GM19324 (cell line): ENCODE measurements around the gene ATE1.
"Not testable (repeated sequence)": the region's sequence is repeated elsewhere in the genome, so short reads cannot be mapped to it uniquely, and the experiment has no call there.

ENCODE experiments used
- ATAC-seq: cut with Tn5 transposase; IDR thresholded peaks from one replicate; pipeline ENCODE4 v1.9.1; 2021; ENCODE audit warnings: mild to moderate bottlenecking, moderate library complexity; ENCODE audit not compliant: unreplicated experiment, low FRiP score

ATE1 gene

DNA sequence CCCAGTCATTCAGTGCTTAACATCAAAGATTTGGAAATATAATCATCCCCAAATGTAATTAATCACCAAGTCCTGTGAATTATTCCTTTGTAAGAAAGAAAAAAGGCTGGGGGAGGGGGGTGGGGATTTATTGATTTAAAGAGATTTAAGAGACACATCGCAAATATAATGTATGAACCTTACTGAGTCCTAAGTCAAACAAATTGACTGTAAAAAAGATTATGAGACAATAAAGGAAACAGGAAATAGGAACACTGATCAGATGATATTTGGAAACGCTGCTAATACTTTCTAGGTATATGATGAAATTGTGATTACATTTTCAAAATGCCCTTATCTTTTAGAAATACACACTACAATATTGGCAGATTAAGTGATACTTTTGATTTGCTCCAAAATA is 92.5 kb downstream of the ATE1 start:
- ATAC-seq: no peak

- no peak for ATAC-seq
Measured at GRCh38 chr10:121834757-121835156, 93.1 kb downstream of the ATE1 start.

DNA sequence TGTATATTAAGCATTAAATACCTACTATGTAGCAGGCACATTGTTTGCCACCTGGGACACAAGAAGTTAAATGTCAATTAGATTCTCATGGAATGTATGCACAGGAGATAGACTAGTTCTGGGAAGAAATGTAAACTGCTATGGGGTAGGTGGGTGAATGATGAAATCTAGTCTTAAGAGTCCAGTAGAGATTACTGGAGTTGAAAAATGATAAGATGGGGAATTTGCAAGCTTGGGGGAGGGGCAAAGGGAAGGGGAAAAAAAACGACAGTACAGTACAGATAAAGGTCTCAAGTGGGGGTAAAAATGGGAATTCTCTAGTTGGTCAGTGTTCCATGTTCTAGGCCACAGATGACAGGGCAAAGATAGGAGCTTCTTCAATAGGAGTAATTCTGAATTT is 94.4 kb downstream of the ATE1 start:
- no peak for ATAC-seq

DNA sequence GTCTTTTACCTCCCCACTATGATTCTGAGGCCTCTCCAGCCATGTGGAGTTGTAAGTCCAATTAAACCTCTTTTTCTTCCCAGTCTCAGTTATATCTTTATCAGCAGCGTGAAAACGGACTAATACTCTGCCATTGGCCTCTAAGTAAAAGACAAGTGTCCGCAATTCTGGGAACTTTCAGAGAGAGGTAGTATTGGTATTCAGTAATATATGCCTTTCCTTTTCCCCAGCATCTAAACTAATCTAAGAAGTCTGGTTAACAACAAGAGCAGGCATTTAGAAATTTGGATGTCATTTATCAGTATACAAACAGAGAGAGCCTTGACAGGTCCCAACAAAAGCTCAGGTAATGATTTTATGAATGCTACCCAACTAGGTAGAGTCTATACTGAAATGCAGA is 95.2 kb downstream of the ATE1 start:
- ATAC-seq: no peak

DNA sequence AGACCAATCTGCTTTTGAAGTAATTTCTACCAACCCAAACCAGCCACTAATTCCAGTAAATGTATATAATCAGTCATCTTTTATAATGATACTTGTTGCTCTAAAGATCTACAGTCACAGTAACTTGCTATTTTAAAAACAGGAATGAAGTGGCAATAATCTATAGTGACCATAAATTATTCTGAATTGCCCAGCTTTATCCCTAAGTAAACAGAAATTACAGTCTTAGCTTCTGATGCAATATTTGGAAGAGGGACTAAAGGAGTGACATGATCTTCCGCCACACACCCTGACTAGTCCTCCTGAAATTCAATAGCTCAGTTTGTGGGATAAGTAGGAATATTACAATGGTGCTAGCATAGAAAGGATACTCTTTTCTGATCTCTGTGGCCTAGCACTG is 96.1 kb downstream of the ATE1 start:
- ATAC-seq: no peak

GRCh38 chr10:121831237-121831636 is 96.6 kb downstream of the ATE1 start:
- no peak for ATAC-seq

DNA sequence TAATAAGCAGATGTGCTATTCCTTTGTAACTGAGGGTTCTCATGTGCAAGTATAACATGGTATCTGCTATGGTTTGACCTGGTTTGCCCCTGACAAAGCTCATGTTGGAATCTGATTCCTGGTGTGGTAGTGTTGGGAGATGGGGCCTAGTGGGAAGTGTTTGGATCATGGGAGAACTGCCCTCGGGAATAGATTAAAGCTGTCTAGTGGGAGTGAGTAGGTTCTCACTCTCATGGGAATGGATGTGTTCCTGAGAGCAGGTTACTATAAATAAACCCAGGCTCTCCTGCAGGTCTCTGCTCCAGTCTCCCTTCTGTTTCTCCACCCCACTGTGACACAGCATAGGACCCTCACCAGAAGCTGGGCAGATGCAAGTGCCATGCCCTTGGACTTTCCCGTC is 97.7 kb downstream of the ATE1 start:
- no peak for ATAC-seq

- ATAC-seq: no peak
Measured at GRCh38 chr10:121828045-121828444, 99.8 kb downstream of the ATE1 start.

GRCh38 chr10:121826773-121827172 is 101.1 kb downstream of the ATE1 start:
- not testable (repeated sequence) for ATAC-seq

- ATAC-seq: no peak
Measured at GRCh38 chr10:121823993-121824463, 103.8 kb downstream of the ATE1 start.

DNA sequence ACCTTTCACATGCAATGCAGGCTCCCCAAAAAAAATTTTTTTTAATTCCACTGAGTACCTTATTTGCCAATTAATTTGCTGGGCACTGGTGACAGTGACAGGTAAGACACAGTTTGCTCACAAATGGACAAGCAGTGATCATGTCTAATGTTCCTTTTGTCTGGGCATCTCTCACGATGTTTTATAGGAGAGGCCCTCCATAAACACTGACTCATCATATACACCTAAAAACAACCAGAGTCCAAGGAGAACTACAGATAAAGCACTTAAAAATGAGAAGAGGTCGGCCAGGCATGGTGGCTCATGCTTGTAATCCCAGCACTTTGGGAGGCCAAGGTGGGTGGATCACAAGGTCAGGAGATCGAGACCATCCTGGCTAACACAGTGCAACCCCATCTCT is 105.1 kb downstream of the ATE1 start:
- ATAC-seq: no peak

DNA sequence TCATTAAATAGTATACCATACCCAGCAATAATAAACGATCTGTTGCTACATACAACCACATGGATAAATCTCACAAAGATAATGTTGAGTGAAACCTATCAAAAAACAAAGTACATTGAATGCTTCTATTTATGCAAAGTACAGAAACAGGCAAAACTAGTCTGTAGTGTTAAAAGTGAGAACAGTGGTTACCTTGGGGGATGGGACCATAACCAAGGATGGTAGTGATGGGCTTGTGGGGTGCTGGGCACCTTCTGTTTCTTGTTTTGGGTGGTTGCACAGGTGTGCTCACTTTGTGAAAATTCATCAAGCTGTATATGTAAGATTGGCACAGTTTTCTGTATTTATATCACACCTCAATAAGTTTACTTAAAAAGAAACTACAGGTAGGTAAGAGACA is 105.7 kb downstream of the ATE1 start:
- peak; percentile 71 for ATAC-seq

DNA sequence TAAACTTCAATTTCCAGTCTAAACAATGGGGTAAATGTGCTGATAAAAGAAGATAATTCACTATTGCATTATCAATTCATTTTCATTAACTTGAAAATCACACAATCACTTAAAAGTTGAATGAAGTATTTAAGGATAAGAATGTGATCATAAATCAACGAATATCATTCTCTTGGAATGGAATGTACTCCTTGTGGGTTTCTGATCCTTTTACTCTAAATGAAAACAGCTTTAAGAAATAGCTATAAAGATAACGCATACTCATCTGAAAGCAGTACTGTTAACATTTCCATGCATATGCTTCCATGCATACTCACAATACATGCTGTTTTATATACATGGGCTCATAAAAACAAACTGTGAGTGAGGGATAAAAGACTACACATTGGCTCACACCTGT is 108.8 kb downstream of the ATE1 start:
- ATAC-seq: no peak

GRCh38 chr10:121818599-121818998 is 109.2 kb downstream of the ATE1 start:
- ATAC-seq: no peak

DNA sequence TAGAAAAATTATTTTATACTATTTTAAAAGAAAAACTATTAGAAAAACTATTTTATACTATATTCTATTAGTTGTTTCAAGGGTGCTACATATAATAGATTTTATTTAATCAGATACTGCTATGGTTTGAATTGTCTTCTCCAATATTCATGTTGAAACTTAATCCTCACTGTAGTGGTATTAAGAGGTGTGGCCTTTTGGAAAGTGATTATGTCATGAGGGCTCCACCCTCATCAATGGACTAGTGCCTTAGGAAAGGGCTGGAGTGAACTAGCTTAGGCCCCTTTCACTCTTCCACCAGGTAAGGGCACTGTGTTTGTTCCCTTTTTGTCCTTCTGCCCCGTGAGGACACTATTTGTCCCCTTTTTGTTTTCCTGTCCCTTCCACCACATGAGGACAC is 111.6 kb downstream of the ATE1 start:
- ATAC-seq: no peak

GRCh38 chr10:121813857-121814256 is 114.0 kb downstream of the ATE1 start:
- no peak for ATAC-seq

- ATAC-seq: no peak
Measured at GRCh38 chr10:121813211-121813815, 114.5 kb downstream of the ATE1 start.

DNA sequence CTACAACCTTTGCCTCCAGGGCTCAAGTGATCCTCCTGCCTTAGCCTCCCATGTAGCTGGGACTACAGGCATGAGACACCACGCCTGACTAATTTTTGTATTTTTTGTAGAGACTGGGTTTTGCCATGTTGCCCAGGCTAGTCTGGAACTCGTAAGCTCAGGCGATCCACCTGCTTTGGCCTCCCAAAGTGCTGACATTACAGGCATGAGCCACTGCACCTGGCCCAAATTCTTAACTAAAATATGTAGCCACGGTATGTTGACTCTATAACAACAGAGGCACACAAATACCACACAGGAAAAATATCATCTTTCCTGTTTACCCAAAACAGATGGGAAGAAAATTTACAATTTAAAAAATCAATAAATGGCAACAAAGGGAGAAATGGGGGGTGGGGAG is 115.8 kb downstream of the ATE1 start:
- ATAC-seq: no peak

DNA sequence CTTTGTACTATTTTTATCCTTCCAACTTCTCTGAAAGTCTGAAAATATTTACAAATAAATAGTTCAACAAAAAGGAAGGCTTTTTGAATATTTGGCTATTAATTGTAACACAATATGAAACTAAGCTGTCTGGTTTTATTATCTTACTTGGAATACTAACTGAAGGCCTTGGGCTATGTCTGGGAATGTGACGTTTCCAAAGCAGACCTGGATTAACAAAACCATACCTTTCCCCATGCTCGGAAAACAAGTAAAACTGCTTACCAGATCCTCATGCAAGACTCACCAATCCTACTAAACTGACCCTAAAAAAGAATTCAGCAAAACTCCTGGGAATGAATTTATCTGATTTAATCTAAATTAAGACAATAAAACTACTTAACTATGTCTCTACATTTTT is 116.4 kb downstream of the ATE1 start:
- ATAC-seq: no peak

DNA sequence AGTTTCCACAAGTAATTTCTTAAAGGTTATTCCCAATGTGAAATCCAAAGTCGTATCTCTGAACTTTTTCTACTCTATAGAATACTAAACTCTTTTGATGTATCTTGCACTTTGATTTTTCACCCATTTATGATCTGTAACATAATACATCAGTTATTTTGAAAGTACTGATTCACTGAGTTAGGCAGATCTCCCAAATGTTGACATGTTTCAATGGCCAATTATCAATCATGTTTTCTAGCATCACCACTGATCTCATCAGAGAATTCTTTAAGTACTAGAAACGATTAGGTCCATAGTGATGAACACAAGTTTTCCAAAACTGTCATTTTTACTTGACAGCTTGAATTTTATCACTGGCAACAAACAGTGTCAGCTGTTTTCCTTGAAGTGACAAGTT is 119.0 kb downstream of the ATE1 start:
- no peak for ATAC-seq

GRCh38 chr10:121804460-121804859 is 123.4 kb downstream of the ATE1 start:
- ATAC-seq: no peak

DNA sequence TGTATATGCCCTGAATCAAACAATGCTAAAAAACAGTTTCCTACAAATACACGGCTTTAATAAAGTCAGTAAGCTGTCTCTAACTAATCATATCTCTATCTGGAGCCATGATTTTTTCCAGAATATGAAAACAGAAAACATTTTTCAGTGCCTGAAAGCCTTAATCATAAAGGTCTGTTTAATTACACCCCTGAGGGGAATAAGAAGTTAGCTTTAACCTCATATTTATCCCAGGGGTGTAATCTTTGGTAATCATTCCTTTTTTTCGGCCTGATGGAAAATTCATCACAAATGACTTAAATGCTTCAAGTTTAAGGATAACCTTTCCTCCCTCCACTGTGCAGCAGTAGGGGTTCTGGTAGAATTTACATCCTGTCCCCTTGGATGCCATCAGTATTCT is 124.2 kb downstream of the ATE1 start:
- ATAC-seq: no peak

DNA sequence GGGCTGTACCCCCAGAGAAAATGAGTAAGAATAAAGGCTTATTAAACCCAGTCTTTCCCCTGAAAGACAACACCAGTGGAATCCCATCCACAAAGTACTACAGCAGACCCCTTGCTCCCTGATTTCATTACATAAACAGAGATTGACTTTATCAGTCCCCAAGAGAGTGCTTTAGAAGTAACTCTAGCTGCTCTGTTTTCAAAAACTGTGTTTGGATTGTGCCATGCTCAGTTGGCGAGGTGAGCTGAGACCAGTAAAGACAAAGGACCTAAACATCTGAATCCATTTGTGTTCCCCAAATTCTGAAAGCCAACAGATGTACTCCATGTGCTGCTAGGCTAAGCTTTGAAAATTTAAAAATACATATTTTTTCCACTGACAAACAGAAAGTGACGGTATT is 127.0 kb downstream of the ATE1 start:
- no peak for ATAC-seq
